HCT116 (cell line): Measurements from ENCODE around the gene FER. TPM values are rescaled to one million over a fixed set of nuclear protein-coding genes. Genes with fewer than 3 reads are reported as not detected.

ENCODE experiments used
- ATAC-seq: fragments of 200-7000 bp; cut with Tn5 transposase; 2 replicates; pipeline ENCODE4 v1.9.1; 2020; ENCODE audit warnings: mild to moderate bottlenecking, moderate library complexity
- BruUV-seq: library from RNA; stranded (reverse); fragments of 400-500 nt; replicated peaks from 2 replicates; lab custom pipeline; 2021; lab: Mats Ljungman, UMichigan
- CTCF ChIA-PET: fragments of 300-600 bp; sonication (Branson Sonifier 250); formaldehyde crosslinking; loops from one replicate; lab custom pipeline; 2021; ENCODE audit warnings: antibody characterized with exemption; lab: Charles Lee
- POLR2A ChIA-PET: fragments of 300-600, 350-600 bp; sonication (Branson Sonifier 250); formaldehyde crosslinking; loops from one replicate; lab custom pipeline; 2021; ENCODE audit warnings: antibody characterized with exemption; lab: Charles Lee
- RAD21 ChIA-PET, 2 experiments: fragments of 300-600 bp; sonication (Branson Sonifier 250); formaldehyde crosslinking; loops; one replicate each; lab custom pipeline; 2023; ENCODE audit warnings: low total read pairs in 2 of 2; ENCODE audit not compliant: uncharacterized antibody in 2 of 2, unreplicated experiment in 2 of 2, low non-redundant PET in 1 of 2; lab: Charles Lee
- DNase-seq: peaks from one replicate; pipeline ENCODE4 v3.0.0-alpha.2; 2010; ENCODE audit warnings: low read depth, low spot score
- H2AFZ ChIP-seq: fragments of 200-600 bp; shearing (Covaris generic), sonication (generic); 2 replicates; pipeline ENCODE4 v1.6.1; 2017; ENCODE audit warnings: low read depth, mixed run types, mixed read lengths, antibody characterized with exemption, low read length; ENCODE audit not compliant: poor library complexity, severe bottlenecking
- H3K27ac ChIP-seq: 2 replicates; pipeline ENCODE4 v1.5.1; 2012; ENCODE audit warnings: low read depth, low read length
- H3K27me3 ChIP-seq: fragments of 200-600 bp; sonication (generic); 2 replicates; pipeline ENCODE4 v1.6.1; 2016; ENCODE audit warnings: mixed run types, low read length, mixed read lengths; ENCODE audit not compliant: insufficient read depth
- H3K36me3 ChIP-seq, 2 experiments: fragments of 200-500 bp in 1 of 2; fragments of 200-600 bp in 1 of 2; sonication (Bioruptor generic) in 1 of 2; sonication (generic) in 1 of 2; 2 replicates each; pipeline versions ENCODE4 v1.5.1 to v1.6.1; 2014 to 2016; ENCODE audit warnings: low read length in 2 of 2, inconsistent platforms in 1 of 2, mixed read lengths in 1 of 2, mixed run types in 1 of 2; ENCODE audit not compliant: insufficient read depth in 2 of 2, control insufficient read depth in 1 of 2
- H3K4me1 ChIP-seq, 2 experiments: fragments of 200-600 bp in 1 of 2; sonication (generic) in 1 of 2; 2 replicates each; pipeline versions ENCODE4 v1.5.1 to v1.6.1; 2012 to 2017; ENCODE audit warnings: low read length in 2 of 2, inconsistent platforms in 1 of 2, mild to moderate bottlenecking in 1 of 2, mixed read lengths in 1 of 2, mixed run types in 1 of 2, moderate library complexity in 1 of 2; ENCODE audit not compliant: insufficient read depth in 2 of 2, control insufficient read depth in 1 of 2
- H3K4me2 ChIP-seq: fragments of 200-600 bp; sonication (generic); 2 replicates; pipeline ENCODE4 v1.6.1; 2017; ENCODE audit warnings: mixed run types, low read length, mixed read lengths
- H3K4me3 ChIP-seq, 2 experiments: fragments of 200-600 bp in 1 of 2; sonication (generic) in 1 of 2; replicated peaks in 1 of 2; 2 replicates each; pipeline ENCODE4 v1.5.1; 2011 to 2016; ENCODE audit warnings: low read length in 2 of 2, control low read depth in 1 of 2, low read depth in 1 of 2, mild to moderate bottlenecking in 1 of 2, mixed read lengths in 1 of 2, mixed run types in 1 of 2
- H3K79me2 ChIP-seq: fragments of 200-600 bp; sonication (generic); 2 replicates; pipeline ENCODE4 v1.6.1; 2017; ENCODE audit warnings: mild to moderate bottlenecking, mixed run types, low read length, moderate library complexity, mixed read lengths; ENCODE audit not compliant: insufficient read depth
- H3K9ac ChIP-seq: fragments of 200-600 bp; sonication (generic); 2 replicates; pipeline ENCODE4 v1.6.1; 2016; ENCODE audit warnings: low read length, mixed read lengths
- H3K9me2 ChIP-seq: fragments of 200-600 bp; sonication (generic), shearing (Covaris generic); 2 replicates; pipeline ENCODE4 v1.6.1; 2017; ENCODE audit warnings: mixed run types, mild to moderate bottlenecking, moderate library complexity; ENCODE audit not compliant: insufficient read depth
- H3K9me3 ChIP-seq, 2 experiments: fragments of 200-500 bp in 1 of 2; fragments of 200-600 bp in 1 of 2; sonication (Bioruptor generic) in 1 of 2; sonication (generic) in 1 of 2; 2 replicates each; pipeline ENCODE4 v1.6.1; 2014 to 2017; ENCODE audit warnings: low read length in 2 of 2, mixed read lengths in 2 of 2, inconsistent platforms in 1 of 2, low read depth in 1 of 2, mild to moderate bottlenecking in 1 of 2, mixed run types in 1 of 2, moderate library complexity in 1 of 2; ENCODE audit not compliant: control insufficient read depth in 1 of 2, insufficient read depth in 1 of 2
- H4K20me1 ChIP-seq: fragments of 200-600 bp; sonication (generic), shearing (Covaris generic); 2 replicates; pipeline ENCODE4 v1.6.1; 2017; ENCODE audit warnings: mixed run types, mild to moderate bottlenecking, moderate library complexity; ENCODE audit not compliant: insufficient read depth
- CEBPB ChIP-seq: IDR thresholded peaks from 2 replicates; pipeline ENCODE4 v1.6.1; 2012; ENCODE audit warnings: low read depth
- EGR1 ChIP-seq: IDR thresholded peaks from 2 replicates; pipeline ENCODE4 v1.6.1; 2012; ENCODE audit warnings: low read depth
- EZH2 ChIP-seq: fragments of 200-600 bp; sonication (generic); IDR thresholded peaks from 2 replicates; pipeline ENCODE4 v1.6.1; 2017; ENCODE audit warnings: antibody characterized with exemption, mixed run types
- FOSL1 ChIP-seq: IDR thresholded peaks from 2 replicates; pipeline ENCODE4 v1.6.1; 2012; ENCODE audit warnings: low read depth
- SP1 ChIP-seq: IDR thresholded peaks from 2 replicates; pipeline ENCODE4 v1.6.1; 2012; ENCODE audit warnings: low read depth
- TCF7L2 ChIP-seq: IDR thresholded peaks from 2 replicates; pipeline ENCODE4 v1.7.0; 2011; ENCODE audit warnings: borderline replicate concordance, inconsistent platforms; ENCODE audit not compliant: insufficient read depth, insufficient read length; ENCODE audit errors: extremely low read depth
- YY1 ChIP-seq: IDR thresholded peaks from 2 replicates; pipeline ENCODE4 v1.6.1; 2011; ENCODE audit warnings: low read length, low read depth, moderate library complexity, mild to moderate bottlenecking; ENCODE audit not compliant: insufficient replicate concordance; ENCODE audit errors: extremely low read depth
- ZFX ChIP-seq: fragments of 450-650 bp; IDR thresholded peaks from 2 replicates; pipeline ENCODE4 v1.6.1; 2017
- ZNF274 ChIP-seq: fragments of 200-500 bp; sonication (Bioruptor generic); IDR thresholded peaks from 2 replicates; pipeline ENCODE4 v1.6.1; 2014; ENCODE audit warnings: mild to moderate bottlenecking, low read depth, low read length, inconsistent platforms
- intact Hi-C: fragments of 100-400 bp; cut with micrococcal nuclease; formaldehyde crosslinking; loops from 2 replicates; pipeline ENCODE4 v1.10.0; 2022
- total RNA-seq: library from RNA; stranded (reverse); gene quantifications from one replicate; pipeline ENCODE4 v1.2.1, GENCODE V29; 2021; ENCODE audit not compliant: unreplicated experiment
- TF ChIP-seq, protein P1 (sequence below), 3 experiments: fragments of 200-600 bp in 1 of 3; sonication (generic) in 1 of 3; IDR thresholded peaks in 2 of 3; conservative IDR thresholded peaks in 1 of 3; 2 replicates each; pipeline ENCODE4 v1.5.1; 2012 to 2017; ENCODE audit warnings: low read depth in 2 of 3, low read length in 2 of 3, antibody characterized with exemption in 1 of 3, borderline replicate concordance in 1 of 3, control low read depth in 1 of 3, mild to moderate bottlenecking in 1 of 3, mixed read lengths in 1 of 3, mixed run types in 1 of 3, moderate library complexity in 1 of 3; ENCODE audit not compliant: insufficient read depth in 1 of 3
- TF ChIP-seq, protein P2 (sequence below): IDR thresholded peaks from 2 replicates; pipeline ENCODE4 v1.6.1; 2012
- TF ChIP-seq, protein P3 (sequence below): IDR thresholded peaks from 2 replicates; pipeline ENCODE4 v1.6.1; 2012; ENCODE audit warnings: low read depth
- TF ChIP-seq, protein P4 (sequence below): IDR thresholded peaks from 2 replicates; pipeline ENCODE4 v1.6.1; 2012
- TF ChIP-seq, protein P5 (sequence below): IDR thresholded peaks from 2 replicates; pipeline ENCODE4 v1.6.1; 2011; ENCODE audit warnings: mild to moderate bottlenecking, low read length, moderate library complexity; ENCODE audit not compliant: insufficient replicate concordance; ENCODE audit errors: extremely low read depth

FER gene
- total RNA-seq, 1 experiment from 2014 or later = 32.0 TPM

DNA sequence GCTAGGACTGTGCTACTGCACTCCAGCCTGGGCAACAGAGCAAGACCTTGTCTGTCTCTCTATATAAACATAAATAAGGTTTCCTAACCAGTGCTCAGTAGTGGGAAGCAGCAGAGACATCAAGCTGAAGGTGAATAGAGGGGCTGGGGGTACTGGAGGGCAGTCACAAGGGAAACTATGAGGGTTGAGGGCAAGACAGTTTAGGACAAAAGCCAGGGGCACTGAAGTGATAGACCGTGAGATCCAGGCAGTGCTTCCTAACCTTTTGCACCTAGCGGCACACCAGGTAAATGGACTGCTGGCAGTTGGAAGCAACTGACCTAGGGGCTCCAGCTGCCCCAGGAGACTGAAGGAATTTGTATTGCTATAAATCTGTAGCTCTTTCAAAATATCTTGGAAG, 483.6 kb downstream of the FER start (continued):
- TF ChIP-seq, protein P1, sequence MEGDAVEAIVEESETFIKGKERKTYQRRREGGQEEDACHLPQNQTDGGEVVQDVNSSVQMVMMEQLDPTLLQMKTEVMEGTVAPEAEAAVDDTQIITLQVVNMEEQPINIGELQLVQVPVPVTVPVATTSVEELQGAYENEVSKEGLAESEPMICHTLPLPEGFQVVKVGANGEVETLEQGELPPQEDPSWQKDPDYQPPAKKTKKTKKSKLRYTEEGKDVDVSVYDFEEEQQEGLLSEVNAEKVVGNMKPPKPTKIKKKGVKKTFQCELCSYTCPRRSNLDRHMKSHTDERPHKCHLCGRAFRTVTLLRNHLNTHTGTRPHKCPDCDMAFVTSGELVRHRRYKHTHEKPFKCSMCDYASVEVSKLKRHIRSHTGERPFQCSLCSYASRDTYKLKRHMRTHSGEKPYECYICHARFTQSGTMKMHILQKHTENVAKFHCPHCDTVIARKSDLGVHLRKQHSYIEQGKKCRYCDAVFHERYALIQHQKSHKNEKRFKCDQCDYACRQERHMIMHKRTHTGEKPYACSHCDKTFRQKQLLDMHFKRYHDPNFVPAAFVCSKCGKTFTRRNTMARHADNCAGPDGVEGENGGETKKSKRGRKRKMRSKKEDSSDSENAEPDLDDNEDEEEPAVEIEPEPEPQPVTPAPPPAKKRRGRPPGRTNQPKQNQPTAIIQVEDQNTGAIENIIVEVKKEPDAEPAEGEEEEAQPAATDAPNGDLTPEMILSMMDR (IDR thresholded peaks at IDR 0.05 in 2 of 3, conservative IDR thresholded peaks at IDR 0.05 in 1 of 3; ENCODE audit: borderline replicate concordance in 1 of 3, insufficient read depth in 1 of 3, low read depth in 2 of 3, low read length in 2 of 3) = no peak
- TF ChIP-seq EGR1 = no peak

DNA sequence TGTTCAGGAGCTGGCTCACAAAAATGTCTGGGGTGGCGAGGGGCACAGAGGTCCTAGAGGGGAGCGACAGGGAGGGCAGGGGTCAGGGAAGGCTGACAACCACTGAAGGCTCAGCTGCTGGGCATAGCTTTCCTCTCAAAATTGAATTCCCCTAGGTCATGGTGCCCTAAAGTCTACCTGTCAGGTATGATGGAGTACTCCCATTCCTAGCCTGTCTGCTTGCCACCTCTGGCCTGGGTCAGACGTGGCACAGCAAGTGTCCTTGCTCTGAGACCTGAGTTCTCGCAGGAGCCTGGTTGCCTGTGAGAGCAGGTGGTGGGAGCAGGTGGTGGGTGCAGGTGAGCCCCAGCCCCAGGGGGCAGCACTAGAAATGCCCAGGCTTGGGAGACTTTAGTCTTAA, 486.7 kb downstream of the FER start:
- intact Hi-C loops = no loop called here
- ChIA-PET RAD21 (no interaction called here), CTCF (no interaction called here)
- TF ChIP-seq, protein P1 (IDR thresholded peaks at IDR 0.05 in 2 of 3, conservative IDR thresholded peaks at IDR 0.05 in 1 of 3; ENCODE audit: borderline replicate concordance in 1 of 3, insufficient read depth in 1 of 3, low read depth in 2 of 3, low read length in 2 of 3) = no peak
- TF ChIP-seq, protein P2, sequence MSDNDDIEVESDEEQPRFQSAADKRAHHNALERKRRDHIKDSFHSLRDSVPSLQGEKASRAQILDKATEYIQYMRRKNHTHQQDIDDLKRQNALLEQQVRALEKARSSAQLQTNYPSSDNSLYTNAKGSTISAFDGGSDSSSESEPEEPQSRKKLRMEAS = no peak
- TF ChIP-seq, protein P3, sequence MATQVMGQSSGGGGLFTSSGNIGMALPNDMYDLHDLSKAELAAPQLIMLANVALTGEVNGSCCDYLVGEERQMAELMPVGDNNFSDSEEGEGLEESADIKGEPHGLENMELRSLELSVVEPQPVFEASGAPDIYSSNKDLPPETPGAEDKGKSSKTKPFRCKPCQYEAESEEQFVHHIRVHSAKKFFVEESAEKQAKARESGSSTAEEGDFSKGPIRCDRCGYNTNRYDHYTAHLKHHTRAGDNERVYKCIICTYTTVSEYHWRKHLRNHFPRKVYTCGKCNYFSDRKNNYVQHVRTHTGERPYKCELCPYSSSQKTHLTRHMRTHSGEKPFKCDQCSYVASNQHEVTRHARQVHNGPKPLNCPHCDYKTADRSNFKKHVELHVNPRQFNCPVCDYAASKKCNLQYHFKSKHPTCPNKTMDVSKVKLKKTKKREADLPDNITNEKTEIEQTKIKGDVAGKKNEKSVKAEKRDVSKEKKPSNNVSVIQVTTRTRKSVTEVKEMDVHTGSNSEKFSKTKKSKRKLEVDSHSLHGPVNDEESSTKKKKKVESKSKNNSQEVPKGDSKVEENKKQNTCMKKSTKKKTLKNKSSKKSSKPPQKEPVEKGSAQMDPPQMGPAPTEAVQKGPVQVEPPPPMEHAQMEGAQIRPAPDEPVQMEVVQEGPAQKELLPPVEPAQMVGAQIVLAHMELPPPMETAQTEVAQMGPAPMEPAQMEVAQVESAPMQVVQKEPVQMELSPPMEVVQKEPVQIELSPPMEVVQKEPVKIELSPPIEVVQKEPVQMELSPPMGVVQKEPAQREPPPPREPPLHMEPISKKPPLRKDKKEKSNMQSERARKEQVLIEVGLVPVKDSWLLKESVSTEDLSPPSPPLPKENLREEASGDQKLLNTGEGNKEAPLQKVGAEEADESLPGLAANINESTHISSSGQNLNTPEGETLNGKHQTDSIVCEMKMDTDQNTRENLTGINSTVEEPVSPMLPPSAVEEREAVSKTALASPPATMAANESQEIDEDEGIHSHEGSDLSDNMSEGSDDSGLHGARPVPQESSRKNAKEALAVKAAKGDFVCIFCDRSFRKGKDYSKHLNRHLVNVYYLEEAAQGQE = no peak
- TF ChIP-seq SP1 (no peak), CEBPB (no peak), ZFX (no peak), FOSL1 (no peak), YY1 (no peak), TCF7L2 (no peak), ZNF274 (no peak), EGR1 (no peak), EZH2 (no peak)
- TF ChIP-seq, protein P4, sequence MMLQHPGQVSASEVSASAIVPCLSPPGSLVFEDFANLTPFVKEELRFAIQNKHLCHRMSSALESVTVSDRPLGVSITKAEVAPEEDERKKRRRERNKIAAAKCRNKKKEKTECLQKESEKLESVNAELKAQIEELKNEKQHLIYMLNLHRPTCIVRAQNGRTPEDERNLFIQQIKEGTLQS = no peak
- TF ChIP-seq, protein P5, sequence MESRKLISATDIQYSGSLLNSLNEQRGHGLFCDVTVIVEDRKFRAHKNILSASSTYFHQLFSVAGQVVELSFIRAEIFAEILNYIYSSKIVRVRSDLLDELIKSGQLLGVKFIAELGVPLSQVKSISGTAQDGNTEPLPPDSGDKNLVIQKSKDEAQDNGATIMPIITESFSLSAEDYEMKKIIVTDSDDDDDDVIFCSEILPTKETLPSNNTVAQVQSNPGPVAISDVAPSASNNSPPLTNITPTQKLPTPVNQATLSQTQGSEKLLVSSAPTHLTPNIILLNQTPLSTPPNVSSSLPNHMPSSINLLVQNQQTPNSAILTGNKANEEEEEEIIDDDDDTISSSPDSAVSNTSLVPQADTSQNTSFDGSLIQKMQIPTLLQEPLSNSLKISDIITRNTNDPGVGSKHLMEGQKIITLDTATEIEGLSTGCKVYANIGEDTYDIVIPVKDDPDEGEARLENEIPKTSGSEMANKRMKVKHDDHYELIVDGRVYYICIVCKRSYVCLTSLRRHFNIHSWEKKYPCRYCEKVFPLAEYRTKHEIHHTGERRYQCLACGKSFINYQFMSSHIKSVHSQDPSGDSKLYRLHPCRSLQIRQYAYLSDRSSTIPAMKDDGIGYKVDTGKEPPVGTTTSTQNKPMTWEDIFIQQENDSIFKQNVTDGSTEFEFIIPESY = no peak

More for the DNA sequence above, 486.7 kb downstream of the FER start:
- POLR2A ChIA-PET = no interaction called here
- Histone ChIP-seq H3K4me2 (no peak overlapping the region), H3K36me3 (no peaks in the 10 kb centered on the region), H3K27ac (no peak overlapping the region), H3K79me2 (no peaks in the 10 kb centered on the region), H3K9me3 (no peaks in the 10 kb centered on the region), H3K9me2 (no peaks in the 10 kb centered on the region), H3K4me1 (no peaks in the 10 kb centered on the region), H3K4me3 (no peak overlapping the region), H3K9ac (no peak overlapping the region), H2AFZ (no peak overlapping the region), H4K20me1 (no peaks in the 10 kb centered on the region), H3K27me3 (no peaks in the 10 kb centered on the region)
- ATAC-seq = no peak
- DNase-seq = no peak
- BruUV-seq = no TSS peak
